ENCODE data around the gene SLC34A3. TPM values are rescaled to one million over a fixed set of nuclear protein-coding genes. Genes with fewer than 3 reads are reported as not detected.
A peak's percentile ranks its signal among the peaks of the same experiment; 100 is the strongest.

SLC34A3 gene
- polyA plus RNA-seq, 10 donors = 0.29 to 2.0 (median 0.89) TPM

DNA sequence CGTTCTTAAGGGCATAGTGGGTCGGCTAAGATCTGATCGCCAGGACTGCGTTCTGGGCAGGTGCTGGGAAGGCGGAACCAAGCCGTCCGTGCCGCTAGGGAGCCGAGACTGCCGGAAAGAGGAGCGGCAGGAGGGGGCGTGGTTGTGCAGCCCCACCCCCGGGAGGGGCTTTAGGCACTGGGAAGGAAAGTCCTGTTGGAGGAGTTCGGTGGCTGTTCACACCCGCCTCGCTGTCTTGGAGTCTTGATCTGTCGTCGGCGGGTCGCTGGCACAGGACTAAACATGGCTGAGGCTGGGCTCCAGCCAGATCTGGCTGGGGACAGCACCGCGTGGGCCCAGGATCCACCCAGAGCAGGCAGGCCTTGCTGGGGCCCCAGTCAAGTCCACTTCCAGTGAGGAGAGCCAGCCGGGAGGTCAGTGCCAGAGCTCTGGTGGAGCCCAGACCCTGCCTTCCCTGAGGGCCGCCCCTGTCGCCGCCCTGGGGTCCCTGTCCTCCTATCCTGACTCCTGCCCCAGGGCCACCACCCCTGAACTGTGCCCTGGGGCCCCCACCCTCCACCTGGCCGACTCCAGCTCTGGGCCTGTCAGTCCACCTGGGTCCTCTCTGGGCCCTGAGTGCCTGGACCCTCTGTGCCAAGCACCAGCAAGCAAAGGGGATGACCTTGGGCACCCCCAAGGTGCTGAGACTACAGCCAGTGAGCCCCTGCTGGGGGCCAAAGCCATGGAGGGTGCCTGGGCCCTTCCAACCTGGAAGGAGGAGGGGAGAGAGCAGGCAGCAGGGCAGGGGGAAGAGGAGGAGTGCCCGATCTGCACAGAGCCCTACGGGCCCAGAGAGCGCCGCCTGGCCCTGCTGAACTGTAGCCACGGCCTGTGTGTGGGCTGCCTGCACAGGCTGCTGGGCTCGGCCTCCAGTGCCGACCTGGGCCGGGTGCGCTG lies 13.2 kb upstream of the SLC34A3 start:
- DNase-seq = no peak

DNA sequence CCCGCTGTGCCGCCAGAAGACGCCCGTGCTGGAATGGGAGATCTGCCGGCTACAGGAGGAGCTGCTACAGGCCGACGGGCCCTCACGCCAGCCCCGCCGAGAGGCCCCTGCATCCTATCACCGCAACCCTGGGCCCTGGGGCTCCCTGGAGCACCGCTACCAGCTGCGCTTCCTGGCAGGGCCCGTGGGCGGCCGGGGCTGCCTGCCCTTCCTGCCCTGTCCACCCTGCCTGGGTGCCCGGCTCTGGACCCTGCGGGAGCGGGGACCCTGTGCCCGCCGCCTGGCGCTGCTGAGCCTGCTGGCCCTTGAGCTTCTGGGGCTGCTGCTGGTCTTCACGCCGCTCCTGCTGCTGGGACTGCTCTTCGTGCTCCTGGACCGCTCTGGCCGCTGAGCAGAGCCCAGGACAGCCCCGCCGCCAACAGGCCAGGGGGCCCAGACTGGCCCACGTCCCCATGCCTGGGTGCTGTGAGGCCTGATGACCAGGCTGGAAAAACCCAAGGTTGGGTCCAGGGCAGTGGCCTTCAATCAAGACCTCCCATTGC lies 12.4 kb upstream of the SLC34A3 start:
- no peak for DNase-seq

DNA sequence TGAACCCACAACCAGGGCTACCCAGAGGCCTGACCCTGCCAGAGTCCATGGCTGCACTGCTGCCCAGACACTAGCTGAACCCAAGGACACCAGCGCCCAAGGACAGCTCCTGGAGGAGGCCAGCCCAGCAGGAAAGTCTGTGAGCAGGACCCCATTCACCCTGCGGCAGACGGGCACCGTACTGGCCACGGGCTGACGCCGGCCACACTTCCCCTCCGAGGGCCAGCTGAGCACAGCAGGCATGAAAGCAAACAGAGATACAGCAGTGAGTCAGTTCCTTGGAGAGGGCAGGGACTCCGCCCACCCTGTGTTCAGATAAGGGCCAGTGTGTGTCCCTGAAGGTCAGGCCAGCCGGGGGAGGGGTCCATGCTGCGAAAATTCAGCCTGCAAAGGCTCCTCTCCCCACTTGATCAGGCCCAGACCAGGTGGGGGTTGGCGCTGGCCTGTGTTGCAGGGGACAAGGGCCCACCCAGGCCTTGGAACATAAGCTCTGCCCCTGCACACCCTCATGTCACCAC lies 11.9 kb upstream of the SLC34A3 start:
- DNase-seq = no peak

DNA sequence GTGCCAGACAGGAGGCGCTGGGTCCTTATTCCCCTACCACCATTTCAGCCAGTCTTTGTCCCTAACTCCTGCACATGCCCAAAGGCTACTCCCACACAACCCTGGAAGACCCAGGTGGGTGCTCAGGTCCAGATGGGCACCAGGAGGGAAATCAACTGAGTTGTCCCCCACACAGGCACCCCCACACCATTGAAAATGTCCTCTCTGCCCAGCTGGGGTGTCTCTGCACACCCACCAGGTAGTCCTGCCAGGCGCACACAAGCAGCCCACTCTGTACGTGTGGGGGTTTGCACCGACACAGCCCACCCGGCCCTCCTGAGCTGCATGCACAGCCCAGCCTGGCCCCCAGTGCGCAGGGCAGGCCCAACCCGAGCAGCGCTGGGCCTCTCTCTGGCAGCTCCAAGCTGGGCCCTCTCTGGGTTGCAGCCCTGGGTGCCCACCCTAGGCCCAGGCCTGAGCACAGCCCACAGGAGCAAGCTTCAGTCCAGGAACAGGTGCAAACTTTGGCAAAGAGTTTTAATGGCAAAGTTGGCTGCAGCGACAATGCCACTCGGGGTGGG lies 10.9 kb upstream of the SLC34A3 start:
- no peak for DNase-seq

DNA sequence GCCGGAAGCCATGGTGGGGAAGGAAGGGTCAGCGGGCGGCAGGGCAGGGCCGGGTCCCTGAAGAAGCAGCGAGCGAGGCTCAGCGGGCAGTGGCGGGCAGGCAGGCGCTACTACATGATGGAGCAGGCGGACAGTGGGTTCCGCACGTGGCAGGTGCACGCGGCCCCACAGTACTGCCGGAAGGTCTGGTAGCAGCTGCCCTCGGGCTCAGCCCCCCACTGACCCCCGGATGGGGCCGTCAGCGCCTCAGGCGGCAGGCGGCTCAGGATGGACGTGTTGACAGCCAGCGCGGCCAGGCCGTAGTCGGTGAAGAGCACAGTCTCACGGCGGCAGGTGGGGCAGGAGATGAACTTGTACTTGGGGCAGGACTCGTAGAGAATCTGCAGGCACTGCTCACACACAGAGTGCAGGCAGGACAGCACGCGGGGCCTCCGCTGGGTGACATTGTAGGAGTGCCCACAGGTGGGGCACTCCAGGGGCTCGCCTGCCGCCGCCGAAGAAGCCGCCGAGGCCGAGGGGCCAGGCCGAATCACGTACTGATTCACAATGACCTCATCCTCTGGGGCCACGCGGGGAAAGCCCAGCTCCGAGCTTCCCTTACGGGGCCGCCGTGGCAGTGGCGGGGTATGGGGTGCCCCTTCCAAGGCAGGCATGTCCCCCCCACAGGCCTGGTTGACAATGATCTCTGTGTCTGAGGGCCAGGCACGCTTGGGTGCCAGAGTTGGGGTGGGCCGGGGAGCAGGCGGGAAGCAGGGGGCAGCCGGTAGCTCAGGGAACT lies 10.2 kb upstream of the SLC34A3 start:
- DNase-seq = no peak

DNA sequence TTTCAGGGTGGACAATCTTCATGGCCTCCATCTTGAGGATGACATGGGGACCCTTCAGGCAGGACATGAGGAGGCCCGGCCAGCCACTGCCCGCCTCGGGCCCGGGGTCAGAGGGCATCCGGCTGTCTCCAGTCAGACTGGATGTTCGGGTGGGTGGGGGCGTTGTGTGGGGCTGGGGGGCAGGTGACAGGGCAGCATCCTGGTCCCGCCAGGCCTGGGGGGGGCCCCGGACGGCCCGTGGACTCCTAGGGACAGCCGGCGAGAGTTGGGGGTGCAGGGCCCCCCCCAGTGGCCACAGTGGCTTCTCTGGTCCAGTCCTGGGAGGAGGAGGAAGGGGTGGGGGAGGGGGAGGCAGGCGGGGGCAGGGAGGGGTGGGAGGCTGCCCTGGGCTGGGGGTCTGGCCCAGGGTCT lies 9.6 kb upstream of the SLC34A3 start:
- DNase-seq = no peak

DNA sequence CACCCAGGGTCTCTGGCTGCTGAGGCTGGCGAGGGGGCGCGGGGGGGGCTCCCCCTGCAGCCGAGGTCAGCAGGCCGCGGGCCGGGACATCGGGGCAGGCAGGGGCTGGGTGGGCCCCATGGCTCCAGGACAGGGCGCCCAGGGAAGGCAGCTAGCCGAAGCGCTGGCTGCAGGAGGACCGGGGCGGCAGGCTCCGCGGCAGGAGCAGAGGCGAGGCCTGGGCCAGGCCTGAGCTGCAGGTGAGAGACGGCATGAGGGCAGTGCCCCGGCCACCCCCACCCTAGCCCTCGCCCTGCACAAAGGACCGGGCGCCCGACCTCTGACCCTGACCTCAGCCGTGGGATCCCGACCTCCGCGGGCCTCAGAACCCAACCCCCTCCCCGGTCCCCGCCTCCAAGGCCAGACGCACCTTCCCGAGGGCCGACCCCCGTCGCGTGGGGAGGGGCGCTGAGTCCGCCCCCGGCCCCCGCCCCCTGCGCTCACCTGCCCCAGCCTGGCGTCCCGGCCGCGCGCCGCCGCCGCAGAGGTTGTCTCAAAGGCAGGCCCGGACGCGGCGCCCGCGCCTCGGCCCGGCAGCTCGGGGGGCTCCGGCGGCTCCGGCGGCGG lies 9.1 kb upstream of the SLC34A3 start:
- DNase-seq = no peak

DNA sequence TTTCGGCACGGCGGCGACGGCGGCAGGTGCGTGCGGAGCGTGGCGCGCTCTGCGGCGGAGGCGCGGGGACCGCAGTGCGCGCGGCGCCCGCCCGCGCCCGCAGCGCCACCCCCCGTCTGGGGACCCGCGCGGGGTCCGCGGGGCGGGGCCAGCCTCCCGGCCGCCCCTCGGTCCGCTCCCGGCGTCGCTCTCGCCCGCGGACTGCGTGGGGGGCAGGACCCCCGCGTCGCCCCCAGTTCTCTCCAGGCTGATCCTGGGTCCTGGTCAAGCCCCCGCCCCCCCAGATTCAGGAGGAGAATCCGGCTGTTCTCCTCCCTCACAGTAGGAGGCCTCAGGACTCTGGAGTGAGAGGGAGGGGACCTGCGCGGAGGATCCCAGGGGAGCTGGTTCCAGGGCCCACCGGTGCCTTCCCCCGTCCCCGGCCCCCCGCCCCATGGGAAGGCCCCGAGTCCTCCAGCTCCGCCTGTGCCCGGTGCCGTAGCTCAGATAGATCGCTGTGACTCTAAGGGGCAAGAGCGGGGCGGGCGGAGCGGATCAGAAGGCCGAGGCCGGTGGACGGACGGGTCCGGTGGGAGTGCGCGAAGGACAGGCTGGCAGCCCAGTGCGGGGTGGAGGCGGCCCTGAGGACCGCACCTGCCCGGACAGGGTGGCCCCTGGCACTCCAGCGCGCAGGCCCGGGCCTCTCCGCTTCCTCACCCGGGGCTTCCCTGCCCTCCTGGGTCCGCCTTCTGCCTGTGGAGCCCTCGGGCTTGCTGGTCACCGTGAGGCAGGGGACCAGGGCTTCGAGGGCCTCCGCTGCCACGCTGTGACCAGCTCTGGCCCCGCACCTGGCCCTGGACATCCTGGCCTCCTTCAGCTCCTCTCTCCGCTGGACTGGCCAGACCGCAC lies 8.3 kb upstream of the SLC34A3 start, which contains the start of gene RNF208:
Gene RNF208 (minus strand): TSS at position 51 of the 888 bp plus-strand sequence. CDS start 1,028 bp downstream, outside the sequence.
- DNase-seq = peak in 1 of 3 donors; percentile 55

DNA sequence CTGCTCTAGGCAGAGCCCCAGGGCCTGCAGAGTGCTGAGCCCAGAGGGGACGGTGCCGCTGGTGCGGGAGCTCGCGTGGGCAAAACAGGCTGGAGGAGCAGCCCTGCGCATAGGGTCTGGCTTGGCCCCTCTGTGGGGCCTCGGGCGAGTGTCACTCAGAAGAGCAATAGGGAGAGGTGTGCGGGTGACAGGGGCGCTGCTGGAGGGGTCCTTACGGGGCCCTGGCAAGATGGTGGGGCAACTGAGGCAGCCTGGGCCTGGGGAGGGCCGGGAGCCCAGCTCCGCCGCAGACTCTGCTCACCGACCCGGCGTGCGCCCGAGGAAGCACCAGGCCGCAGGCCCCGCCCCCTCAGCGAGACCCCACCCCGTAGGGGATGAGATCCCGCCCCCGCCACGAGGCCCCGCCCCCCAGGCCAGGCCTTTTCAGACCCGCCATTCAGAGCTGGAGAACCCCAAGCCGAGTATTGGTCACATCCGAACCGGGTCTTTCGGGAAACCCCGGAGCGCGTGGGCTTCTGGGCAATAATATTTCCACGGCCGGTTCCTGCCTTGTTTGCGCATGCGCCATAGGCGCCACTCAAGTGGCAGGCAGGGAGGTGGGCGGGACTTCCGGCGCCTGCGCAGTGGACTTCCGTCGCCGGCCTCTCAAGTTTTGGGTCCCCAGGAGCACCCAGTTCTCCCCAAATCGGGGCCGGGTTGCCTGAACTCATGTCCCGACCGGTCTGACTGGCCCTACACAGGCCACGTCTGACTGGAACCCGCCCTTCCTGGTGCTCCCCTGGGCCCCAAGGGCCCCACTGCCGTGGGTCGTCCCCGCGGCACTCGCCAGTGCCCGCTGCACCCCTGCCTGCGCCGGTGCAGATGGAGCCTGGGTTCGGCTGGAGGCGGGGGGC lies 7.4 kb upstream of the SLC34A3 start:
- peak; percentile 97 to 98 (median 97) for DNase-seq

DNA sequence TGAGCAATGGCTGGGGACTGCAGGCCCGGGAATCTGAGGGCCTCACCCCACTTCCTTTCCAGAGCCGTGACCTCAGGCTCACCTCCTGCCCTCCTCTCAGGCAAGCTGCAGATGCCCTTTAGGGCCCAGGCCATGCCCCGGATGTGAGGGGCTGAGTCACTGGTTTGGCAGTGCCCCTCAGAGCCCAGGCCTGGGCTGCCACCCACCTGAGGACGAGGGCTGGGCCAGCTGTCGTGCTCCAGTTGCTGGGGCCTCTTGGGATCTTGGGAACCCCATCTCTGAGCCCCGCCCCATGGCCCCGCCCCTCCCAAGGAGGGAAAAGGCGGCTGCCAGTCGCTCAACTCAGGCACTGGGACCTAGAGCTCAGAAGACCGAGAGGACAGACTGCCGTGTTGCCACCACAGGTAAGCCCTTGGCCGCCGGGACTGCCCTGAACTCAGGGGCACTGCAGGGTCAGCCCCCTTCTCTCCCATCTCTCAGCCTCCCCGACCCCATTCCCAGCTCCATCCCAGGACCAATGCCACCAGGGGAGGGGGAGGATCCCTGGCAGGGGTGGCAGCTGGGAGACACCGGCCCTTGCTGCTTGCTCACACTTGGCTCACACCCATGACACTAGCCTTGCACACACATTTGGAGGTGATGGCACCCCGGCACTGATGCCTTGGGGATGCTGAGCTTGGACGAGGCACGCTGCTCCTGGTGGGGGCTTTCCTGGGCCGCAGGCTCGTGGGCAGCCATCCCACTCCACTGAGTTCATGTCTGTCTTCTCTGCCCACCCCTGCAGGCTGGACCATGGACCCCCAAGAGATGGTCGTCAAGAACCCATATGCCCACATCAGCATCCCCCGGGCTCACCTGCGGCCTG lies 5.6 kb upstream of the SLC34A3 start, which contains the start of gene CYSRT1:
Gene CYSRT1 (plus strand): TSS at position 345 of the 865 bp plus-strand sequence. CDS start 448 bp downstream, at position 793.
- no peak for DNase-seq

DNA sequence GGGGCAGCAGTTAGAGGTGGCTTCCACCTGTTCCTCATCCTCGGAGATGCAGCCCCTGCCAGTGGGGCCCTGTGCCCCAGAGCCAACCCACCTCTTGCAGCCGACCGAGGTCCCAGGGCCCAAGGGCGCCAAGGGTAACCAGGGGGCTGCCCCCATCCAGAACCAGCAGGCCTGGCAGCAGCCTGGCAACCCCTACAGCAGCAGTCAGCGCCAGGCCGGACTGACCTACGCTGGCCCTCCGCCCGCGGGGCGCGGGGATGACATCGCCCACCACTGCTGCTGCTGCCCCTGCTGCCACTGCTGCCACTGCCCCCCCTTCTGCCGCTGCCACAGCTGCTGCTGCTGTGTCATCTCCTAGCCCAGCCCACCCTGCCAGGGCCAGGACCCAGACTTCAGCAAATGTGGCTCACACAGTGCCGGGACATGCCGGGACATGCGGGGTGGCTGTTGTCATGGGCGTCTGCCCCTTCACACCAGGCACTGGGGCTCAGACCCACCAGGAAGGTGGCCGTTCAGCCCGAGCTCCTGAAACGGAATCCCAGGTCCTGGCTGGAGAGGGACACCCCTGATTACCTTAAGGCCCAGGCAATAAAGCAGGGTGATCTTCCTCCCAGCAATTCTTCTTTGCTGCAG lies 4.9 kb upstream of the SLC34A3 start:
- no peak for DNase-seq

DNA sequence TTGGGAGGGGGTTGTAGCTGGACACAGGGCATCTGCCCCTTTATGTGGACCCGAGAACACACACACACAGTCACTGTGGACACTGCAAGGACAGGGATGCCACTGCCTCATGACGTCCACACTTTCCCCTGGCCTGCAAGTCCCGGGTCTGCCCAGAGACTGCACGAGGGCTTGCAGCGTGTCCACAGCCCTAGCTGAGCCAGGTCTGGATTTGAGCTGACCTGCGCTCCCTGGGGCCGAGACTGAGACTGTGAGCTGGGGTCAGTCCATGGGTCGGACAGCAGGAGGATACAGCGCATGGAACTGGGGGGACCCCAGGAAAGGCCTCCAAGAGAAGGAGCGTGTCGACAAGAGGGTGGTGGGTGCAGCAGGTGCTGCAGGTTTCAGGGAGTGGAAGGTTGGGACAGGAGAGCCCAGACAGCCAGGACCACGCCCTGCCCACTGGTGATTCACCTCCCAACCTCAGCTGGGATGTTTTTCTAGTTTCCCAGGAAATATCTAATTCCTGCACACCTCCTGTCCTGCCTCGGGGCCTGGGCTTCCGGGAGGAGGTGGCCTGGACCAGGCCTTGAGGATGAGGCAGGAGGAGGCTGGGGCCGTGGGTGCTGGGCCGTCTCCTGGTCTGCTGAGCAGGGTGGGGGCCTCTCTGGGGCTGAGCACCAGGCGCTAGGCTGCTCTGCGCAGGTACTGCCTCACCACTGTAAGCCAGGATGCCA lies 4.2 kb upstream of the SLC34A3 start:
- DNase-seq = no peak

DNA sequence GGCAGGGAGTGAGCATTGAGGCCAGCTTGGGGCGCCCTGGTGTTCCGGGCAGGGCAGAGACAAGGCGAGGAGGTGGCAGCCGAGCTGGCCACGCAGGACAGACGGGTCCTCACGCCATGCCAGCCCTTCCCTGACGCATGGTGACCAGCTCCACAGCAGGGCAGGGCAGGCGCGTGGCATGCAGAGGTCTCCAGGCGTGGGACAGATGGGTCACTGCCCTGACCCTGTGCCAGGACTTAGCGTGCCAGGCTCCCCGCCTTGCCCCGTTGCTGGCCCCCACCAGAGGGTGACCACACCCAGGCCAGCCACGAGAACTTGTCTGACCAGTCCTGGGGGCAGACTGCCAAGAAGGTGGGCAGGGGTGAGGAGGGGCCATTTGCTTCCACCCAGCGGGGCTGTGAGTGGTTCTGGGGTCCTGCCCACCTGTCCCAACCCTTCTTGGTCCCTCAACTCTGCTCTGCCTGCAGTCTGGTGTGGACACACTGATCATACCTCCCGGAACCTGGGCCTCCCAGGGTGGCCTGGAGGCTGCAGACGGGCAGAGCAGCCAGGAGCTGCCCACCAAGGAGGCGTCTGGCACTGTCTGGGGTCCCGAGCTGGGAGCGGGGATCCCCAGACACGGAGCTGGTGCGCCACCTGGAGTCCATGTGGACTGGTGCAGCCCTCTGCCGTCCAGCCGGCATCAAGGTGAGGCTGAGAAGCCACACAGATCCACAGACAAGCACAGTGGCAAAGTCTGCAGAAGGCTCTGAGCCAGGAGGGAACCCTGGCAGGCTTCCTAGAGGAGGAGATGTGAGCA lies 3.4 kb upstream of the SLC34A3 start, which contains the start of gene RNF224:
Gene RNF224 (plus strand): TSS at position 449 of the 799 bp plus-strand sequence. CDS start 834 bp downstream, outside the sequence.
- DNase-seq = peak in 2 of 3 donors; percentile 69 to 77

DNA sequence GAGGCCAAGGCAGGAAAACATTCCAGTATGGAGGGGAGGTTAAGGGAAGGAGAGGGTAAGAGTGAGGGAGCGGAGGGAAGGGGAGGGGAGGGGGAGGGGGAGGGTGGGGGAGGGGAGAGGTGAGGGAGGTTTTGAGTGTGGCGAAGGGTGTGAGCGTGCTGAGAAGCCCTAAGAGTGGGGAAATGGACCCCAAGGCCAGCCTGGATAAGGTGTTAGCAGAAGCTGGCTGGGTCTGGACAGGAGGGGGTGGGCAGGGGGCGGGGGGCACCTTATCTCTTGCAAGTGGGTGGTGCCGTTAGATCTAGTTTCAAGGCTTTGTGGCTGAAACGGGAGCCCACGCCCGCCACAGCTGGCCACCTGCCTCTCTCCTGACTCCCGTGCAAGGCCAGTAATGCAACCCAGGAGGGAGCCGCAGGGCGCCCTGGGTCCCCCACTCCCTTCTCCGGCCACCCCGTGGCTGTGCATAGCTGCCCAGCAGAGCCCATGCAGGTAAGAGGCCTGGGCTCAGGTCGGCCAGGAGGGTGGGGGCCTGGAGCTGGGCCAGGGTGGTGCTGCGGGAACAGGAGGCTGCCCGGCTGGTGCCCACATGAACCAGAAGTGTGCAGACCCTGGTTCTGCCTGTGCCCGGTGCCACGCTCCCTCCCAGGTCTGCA lies 2.7 kb upstream of the SLC34A3 start:
- no peak for DNase-seq

DNA sequence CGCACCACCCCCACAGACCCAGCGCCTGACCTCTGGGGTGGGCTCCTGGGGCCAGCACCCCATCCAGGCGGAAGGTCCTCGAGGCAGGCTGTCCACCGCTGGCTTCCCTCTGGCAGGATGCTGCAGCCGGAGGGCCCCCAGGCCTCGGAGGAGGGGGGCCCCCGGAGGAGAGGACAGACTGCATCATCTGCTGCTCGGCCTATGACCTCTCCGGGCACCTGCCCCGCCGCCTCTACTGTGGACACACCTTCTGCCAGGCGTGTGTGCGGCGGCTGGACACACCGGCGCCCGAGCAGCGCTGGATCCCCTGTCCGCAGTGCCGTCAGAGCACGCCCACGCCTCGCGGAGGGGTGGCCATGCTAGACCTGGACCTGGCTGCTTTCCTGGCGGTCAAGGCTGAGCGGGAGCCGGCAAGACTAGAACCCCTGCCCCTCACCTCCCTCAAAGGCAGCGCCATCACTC lies 2.2 kb upstream of the SLC34A3 start:
- no peak for DNase-seq

All from muscle of back (tissue), 11 donors.